GM18502 (cell line): ENCODE measurements around the gene PIAS2.
"Not testable (repeated sequence)": the region's sequence is repeated elsewhere in the genome, so short reads cannot be mapped to it uniquely, and the experiment has no call there.

Experiments
- ATAC-seq: cut with Tn5 transposase; IDR thresholded peaks from one replicate; pipeline ENCODE4 v1.9.1; 2021; ENCODE audit warnings: mild to moderate bottlenecking; ENCODE audit not compliant: unreplicated experiment, poor library complexity

Gene PIAS2

GRCh38 chr18:46842583-46842982 lies 74.7 kb downstream of the PIAS2 start:
- no peak for ATAC-seq

GRCh38 chr18:46833899-46834298 lies 83.4 kb downstream of the PIAS2 start:
- no peak for ATAC-seq

GRCh38 chr18:46832849-46833248 lies 84.5 kb downstream of the PIAS2 start:
- no peak for ATAC-seq

- ATAC-seq = not testable (repeated sequence)
Observed at GRCh38 chr18:46832422-46832821, 84.9 kb downstream of the PIAS2 start.

- ATAC-seq = no peak
Observed at GRCh38 chr18:46831434-46831833, 85.9 kb downstream of the PIAS2 start.

GRCh38 chr18:46830633-46831032 lies 86.7 kb downstream of the PIAS2 start:
- ATAC-seq = no peak

GRCh38 chr18:46829947-46830346 lies 87.4 kb downstream of the PIAS2 start:
- no peak for ATAC-seq

- no peak for ATAC-seq
Observed at GRCh38 chr18:46829531-46829930, 87.8 kb downstream of the PIAS2 start.

GRCh38 chr18:46821856-46822711 lies 95.2 kb downstream of the PIAS2 start:
- ATAC-seq = no peak

GRCh38 chr18:46820863-46821262 lies 96.4 kb downstream of the PIAS2 start:
- ATAC-seq = no peak

GRCh38 chr18:46815661-46816060 lies 101.6 kb downstream of the PIAS2 start:
- no peak for ATAC-seq

- no peak for ATAC-seq
Observed at GRCh38 chr18:46814399-46814798, 102.9 kb downstream of the PIAS2 start.

- ATAC-seq = no peak
Observed at GRCh38 chr18:46812311-46812710, 105.0 kb downstream of the PIAS2 start.

- ATAC-seq = no peak
Observed at GRCh38 chr18:46810481-46811000, 106.8 kb downstream of the PIAS2 start.

GRCh38 chr18:46809145-46809544 lies 108.2 kb downstream of the PIAS2 start:
- no peak for ATAC-seq

- not testable (repeated sequence) for ATAC-seq
Observed at GRCh38 chr18:46795945-46796344, 121.4 kb downstream of the PIAS2 start.

GRCh38 chr18:46794607-46795006 lies 122.7 kb downstream of the PIAS2 start:
- no peak for ATAC-seq

- ATAC-seq = no peak
Observed at GRCh38 chr18:46793565-46793964, 123.7 kb downstream of the PIAS2 start.

GRCh38 chr18:46789088-46789487 lies 128.2 kb downstream of the PIAS2 start:
- no peak for ATAC-seq

- ATAC-seq = no peak
Observed at GRCh38 chr18:46787674-46788073, 129.6 kb downstream of the PIAS2 start.

GRCh38 chr18:46772357-46772756 lies 144.9 kb downstream of the PIAS2 start:
- no peak for ATAC-seq

GRCh38 chr18:46771141-46771540 lies 146.2 kb downstream of the PIAS2 start:
- no peak for ATAC-seq
